GM23248 (cell line): ENCODE data around the gene ADGRV1.

ENCODE experiments used
- EZH2 ChIP-seq: fragments of 200-600 bp; sonication (generic); IDR thresholded peaks from 2 replicates; pipeline ENCODE4 v1.6.1; 2018; ENCODE audit warnings: antibody characterized with exemption, mild to moderate bottlenecking; ENCODE audit not compliant: insufficient read depth, poor library complexity, severe bottlenecking
- EZH2phosphoT487 ChIP-seq: fragments of 200-600 bp; sonication (generic); IDR thresholded peaks from 2 replicates; pipeline ENCODE4 v1.6.1; 2018; ENCODE audit warnings: antibody characterized with exemption, moderate library complexity, mild to moderate bottlenecking, low read depth; ENCODE audit not compliant: insufficient read depth

DNA sequence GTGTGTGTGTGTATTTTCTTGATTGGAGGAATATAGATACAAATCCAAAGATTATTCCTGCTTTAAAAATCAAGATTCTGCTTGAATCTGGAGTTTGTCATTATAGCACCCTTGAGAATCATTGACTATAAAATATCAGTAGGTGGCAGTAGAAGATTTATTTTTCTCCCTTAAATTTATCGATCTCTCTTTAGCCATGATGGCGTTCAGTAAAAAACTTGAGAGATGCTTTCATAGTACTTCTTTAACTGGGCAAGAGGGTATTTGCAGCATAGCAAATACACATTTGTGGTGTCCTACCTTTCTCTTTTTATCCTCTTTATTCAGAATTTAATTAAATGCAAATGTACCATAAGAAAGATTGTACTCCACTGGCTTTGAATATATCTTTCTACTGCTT lies 307.7 kb downstream of the ADGRV1 start:
- no peak for TF ChIP-seq EZH2
- no peak for TF ChIP-seq EZH2phosphoT487
